Gastrocnemius medialis (tissue), 4 donors: ENCODE measurements around the gene PRKACA.

Experiments used
- CTCF ChIP-seq, 5 experiments: fragments of 450-650 bp in 3 of 5; fragments of 200-600 bp in 2 of 5; sonication (generic) in 2 of 5; IDR thresholded peaks in 4 of 5; conservative IDR thresholded peaks in 1 of 5; 1 replicate in 4 of 5; 2 replicates in 1 of 5; pipeline ENCODE4 v1.5.1; 2016 to 2019; ENCODE audit warnings: antibody characterized with exemption in 5 of 5, mild to moderate bottlenecking in 3 of 5, moderate library complexity in 3 of 5
- POLR2A ChIP-seq, 2 donors: fragments of 450-650 bp; IDR thresholded peaks; one replicate each; pipeline ENCODE4 v1.6.1; 2017; ENCODE audit warnings: antibody characterized with exemption in 2 of 2, mild to moderate bottlenecking in 2 of 2, moderate library complexity in 2 of 2

GRCh38 chr19:14073925-14074838, 43.4 kb downstream of the PRKACA start:
- TF ChIP-seq CTCF (IDR thresholded peaks at IDR 0.05 in 4 of 5, conservative IDR thresholded peaks at IDR 0.05 in 1 of 5): no peak
- no peak for TF ChIP-seq POLR2A (IDR thresholded peaks at IDR 0.05)
